OCI-LY7 (cell line): ENCODE data around the gene CTNNA2.

Source experiments
- CTCF ChIP-seq: fragments of 200-600 bp; sonication (generic); conservative IDR thresholded peaks from 2 replicates; pipeline ENCODE4 v1.5.1; 2014; ENCODE audit warnings: mild to moderate bottlenecking, antibody characterized with exemption, low read length, moderate library complexity, mixed read lengths
- EZH2phosphoT487 ChIP-seq: fragments of 200-600 bp; sonication (generic); IDR thresholded peaks from 2 replicates; pipeline ENCODE4 v1.6.1; 2018; ENCODE audit warnings: low read depth, borderline replicate concordance, mild to moderate bottlenecking, mixed run types, antibody characterized with exemption, low read length, moderate library complexity, mixed read lengths

DNA sequence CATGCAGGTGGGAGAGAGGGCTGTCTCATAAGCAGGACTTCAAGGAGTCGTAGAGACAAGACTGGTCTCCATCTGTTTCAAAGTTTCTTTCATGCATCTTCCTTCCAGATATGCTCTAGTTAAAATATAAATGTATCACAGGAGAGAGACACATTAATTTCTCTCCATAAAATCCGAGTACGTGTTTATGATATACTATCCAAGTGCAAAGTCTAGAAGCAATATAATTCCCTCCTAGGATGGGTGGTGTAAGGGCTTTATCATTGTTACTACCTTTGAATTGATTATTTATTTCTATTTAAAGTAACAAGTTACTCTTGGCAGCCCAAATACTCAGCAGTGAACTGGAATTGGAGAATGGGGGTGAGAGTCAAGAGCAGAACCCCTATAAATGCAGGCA, 619.4 kb downstream of the CTNNA2 start:
- TF ChIP-seq CTCF (no peak), EZH2phosphoT487 (no peak)
